GM19452 (cell line): ENCODE data around the gene PEMT.

Experiments used
- ATAC-seq: cut with Tn5 transposase; IDR thresholded peaks from one replicate; pipeline ENCODE4 v1.9.1; 2021; ENCODE audit not compliant: unreplicated experiment

The PEMT gene

GRCh38 chr17:17537311-17538099 is 54.0 kb downstream of the PEMT start:
- ATAC-seq = no peak

GRCh38 chr17:17536702-17537101 is 54.8 kb downstream of the PEMT start:
- no peak for ATAC-seq

- ATAC-seq = no peak
These were observed 55.6 kb downstream of the PEMT start for GRCh38 chr17:17535957-17536356.

GRCh38 chr17:17533901-17534441 is 57.5 kb downstream of the PEMT start:
- ATAC-seq = no peak

GRCh38 chr17:17532991-17533390 is 58.5 kb downstream of the PEMT start:
- no peak for ATAC-seq

GRCh38 chr17:17531156-17531555 is 60.4 kb downstream of the PEMT start:
- ATAC-seq = no peak

GRCh38 chr17:17528696-17529652 is 62.5 kb downstream of the PEMT start:
- no peak for ATAC-seq

GRCh38 chr17:17527956-17528500 is 63.5 kb downstream of the PEMT start:
- no peak for ATAC-seq

GRCh38 chr17:17527534-17527933 is 64.0 kb downstream of the PEMT start:
- ATAC-seq = no peak

- ATAC-seq = no peak
These were observed 65.1 kb downstream of the PEMT start for GRCh38 chr17:17526369-17526768.

- ATAC-seq = no peak
These were observed 65.6 kb downstream of the PEMT start for GRCh38 chr17:17525956-17526355.

GRCh38 chr17:17525311-17525710 is 66.2 kb downstream of the PEMT start:
- ATAC-seq = no peak

- no peak for ATAC-seq
These were observed 67.6 kb downstream of the PEMT start for GRCh38 chr17:17523731-17524490.

- no peak for ATAC-seq
These were observed 68.3 kb downstream of the PEMT start for GRCh38 chr17:17523001-17523730.

GRCh38 chr17:17520599-17521232 is 70.8 kb downstream of the PEMT start:
- ATAC-seq = no peak

- ATAC-seq = no peak
These were observed 71.6 kb downstream of the PEMT start for GRCh38 chr17:17519886-17520285.

- ATAC-seq = no peak
These were observed 72.6 kb downstream of the PEMT start for GRCh38 chr17:17518951-17519350.

- no peak for ATAC-seq
These were observed 73.5 kb downstream of the PEMT start for GRCh38 chr17:17518014-17518413.

- no peak for ATAC-seq
These were observed 74.4 kb downstream of the PEMT start for GRCh38 chr17:17516941-17517720.
